Measurements from ENCODE around the gene PUDP.

PUDP gene

DNA sequence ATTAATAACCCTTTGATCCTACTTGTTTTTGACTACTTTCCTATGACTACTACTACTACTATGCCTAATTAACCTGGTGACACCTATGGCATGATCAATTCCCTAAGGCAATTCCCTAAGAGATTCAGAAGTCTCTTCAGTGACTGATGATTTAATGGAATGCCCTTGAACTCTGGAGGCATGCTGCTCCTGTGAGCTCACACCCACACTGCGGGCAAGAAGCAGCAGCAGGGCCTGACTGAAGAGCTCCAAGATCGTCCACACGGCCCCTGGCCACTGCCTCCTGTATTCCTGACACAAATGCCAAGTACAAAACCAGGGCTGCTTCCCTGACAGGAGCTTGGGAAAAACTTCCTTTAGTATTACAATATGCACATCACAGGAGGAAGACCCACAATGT is 74.6 kb downstream of the PUDP start:
- Histone ChIP-seq H3K9me3 (ENCODE audit: control insufficient read depth, insufficient read depth, low read length) (no peaks in the 10 kb centered on the region), H3K4me3 (ENCODE audit: low read depth, low read length) (no peak overlapping the region), H3K36me3 (ENCODE audit: control insufficient read depth, insufficient read depth, low read length) (peaks cover 10% of the 10 kb centered on the region; the same call in 1 of the 2 replicates), H3K27ac (ENCODE audit: low read depth, low read length) (no peak overlapping the region), H3K27me3 (ENCODE audit: control insufficient read depth, insufficient read depth, low read length) (no peaks in the 10 kb centered on the region), H3K9ac (ENCODE audit: low read depth, low read length) (no peak overlapping the region), H3K4me1 (ENCODE audit: control insufficient read depth, insufficient read depth, low read length) (no peaks in the 10 kb centered on the region)

DNA sequence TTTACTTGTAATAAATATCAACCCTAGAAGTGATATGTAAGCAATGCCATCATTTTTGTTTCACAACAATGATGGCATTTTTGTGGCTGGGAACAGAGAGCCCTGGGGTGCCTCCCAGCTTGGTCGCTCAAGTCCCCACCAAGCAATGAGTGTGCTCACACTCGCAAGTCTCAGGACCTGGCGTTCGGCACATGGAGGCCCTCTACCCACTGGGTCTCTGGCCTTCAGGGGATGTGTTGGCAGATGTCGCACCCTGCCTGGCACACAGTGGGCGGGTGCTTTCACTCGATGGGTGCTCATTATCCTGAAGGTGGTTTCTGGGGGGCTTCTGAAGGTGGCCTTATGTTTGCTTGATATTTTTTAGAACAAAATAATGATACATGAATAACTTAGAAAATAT is 75.1 kb downstream of the PUDP start:
- no peak overlapping the region for H3K9ac ChIP-seq (ENCODE audit: low read depth, low read length)
- H3K9me3 ChIP-seq (ENCODE audit: control insufficient read depth, insufficient read depth, low read length), result no peaks in the 10 kb centered on the region
- H3K27me3 ChIP-seq (ENCODE audit: control insufficient read depth, insufficient read depth, low read length), result no peaks in the 10 kb centered on the region
- H3K4me3 ChIP-seq (ENCODE audit: low read depth, low read length), result no peak overlapping the region
- no peaks in the 10 kb centered on the region for H3K4me1 ChIP-seq (ENCODE audit: control insufficient read depth, insufficient read depth, low read length)
- peaks cover 10% of the 10 kb centered on the region; the same call in 1 of the 2 replicates for H3K36me3 ChIP-seq (ENCODE audit: control insufficient read depth, insufficient read depth, low read length)
- no peak overlapping the region for H3K27ac ChIP-seq (ENCODE audit: low read depth, low read length)

DNA sequence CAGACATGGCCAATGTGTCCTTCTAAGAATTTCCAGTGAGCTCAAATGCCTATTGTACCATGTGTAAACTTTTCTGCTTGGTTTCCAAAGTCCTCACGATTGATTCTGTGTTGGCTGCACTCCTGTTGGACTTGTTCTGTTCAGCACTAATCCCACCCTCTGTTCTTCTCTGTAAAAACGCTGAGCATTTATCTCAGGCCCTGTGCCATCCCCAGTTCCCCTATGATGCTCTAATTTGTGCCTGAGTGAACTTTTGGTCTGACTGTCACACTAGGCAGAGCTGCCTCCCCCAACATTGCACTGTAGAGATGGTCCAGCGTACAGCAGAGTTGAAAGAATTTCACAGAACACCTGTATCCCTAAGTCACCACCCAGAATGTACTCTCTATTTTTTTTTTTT is 76.6 kb downstream of the PUDP start:
- H3K4me3 ChIP-seq (ENCODE audit: low read depth, low read length), result no peak overlapping the region
- H3K27ac ChIP-seq (ENCODE audit: low read depth, low read length), result no peak overlapping the region
- no peaks in the 10 kb centered on the region for H3K27me3 ChIP-seq (ENCODE audit: control insufficient read depth, insufficient read depth, low read length)
- H3K4me1 ChIP-seq (ENCODE audit: control insufficient read depth, insufficient read depth, low read length), result no peaks in the 10 kb centered on the region
- 0 out of 2 replicates have a peak, but pooled peaks cover 4% of the 10 kb centered on the region for H3K36me3 ChIP-seq (ENCODE audit: control insufficient read depth, insufficient read depth, low read length)
- H3K9me3 ChIP-seq (ENCODE audit: control insufficient read depth, insufficient read depth, low read length), result peaks cover 6% of the 10 kb centered on the region
- no peak overlapping the region for H3K9ac ChIP-seq (ENCODE audit: low read depth, low read length)

- H3K9ac ChIP-seq (ENCODE audit: low read depth, low read length), result no peak overlapping the region
- no peak overlapping the region for H3K27ac ChIP-seq (ENCODE audit: low read depth, low read length)
- peaks cover 6% of the 10 kb centered on the region for H3K9me3 ChIP-seq (ENCODE audit: control insufficient read depth, insufficient read depth, low read length)
- no peak overlapping the region for H3K4me3 ChIP-seq (ENCODE audit: low read depth, low read length)
- no peaks in the 10 kb centered on the region for H3K4me1 ChIP-seq (ENCODE audit: control insufficient read depth, insufficient read depth, low read length)
- no peaks in the 10 kb centered on the region for H3K36me3 ChIP-seq (ENCODE audit: control insufficient read depth, insufficient read depth, low read length)
- H3K27me3 ChIP-seq (ENCODE audit: control insufficient read depth, insufficient read depth, low read length), result no peaks in the 10 kb centered on the region
Observed at GRCh38 chrX:7069556-7069955, 78.4 kb downstream of the PUDP start.

DNA sequence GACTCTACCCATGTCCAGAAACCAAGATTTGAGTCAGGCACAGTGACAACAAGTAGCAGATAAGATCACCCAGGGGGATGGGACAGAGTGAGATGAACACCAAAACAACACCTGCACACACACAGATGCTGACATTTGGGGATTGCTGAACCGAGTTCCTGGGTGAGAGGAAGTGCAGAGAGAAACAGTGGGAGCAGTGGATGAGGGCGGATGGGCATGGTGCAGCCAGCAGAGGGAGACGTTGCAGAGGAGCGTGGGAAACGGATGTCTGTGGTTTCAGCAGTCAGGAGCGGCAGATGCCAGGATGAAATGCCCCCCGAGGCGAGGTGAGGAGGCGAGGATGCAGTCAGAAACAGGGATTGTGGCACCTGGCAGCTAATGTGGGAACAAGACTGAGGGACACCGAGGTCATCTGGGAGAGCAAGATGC is 79.0 kb downstream of the PUDP start:
- H3K27ac ChIP-seq (ENCODE audit: low read depth, low read length), result no peak overlapping the region
- H3K4me3 ChIP-seq (ENCODE audit: low read depth, low read length), result no peak overlapping the region
- H3K36me3 ChIP-seq (ENCODE audit: control insufficient read depth, insufficient read depth, low read length), result no peaks in the 10 kb centered on the region
- H3K27me3 ChIP-seq (ENCODE audit: control insufficient read depth, insufficient read depth, low read length), result no peaks in the 10 kb centered on the region
- H3K4me1 ChIP-seq (ENCODE audit: control insufficient read depth, insufficient read depth, low read length), result no peaks in the 10 kb centered on the region
- H3K9ac ChIP-seq (ENCODE audit: low read depth, low read length), result no peak overlapping the region
- peaks cover 6% of the 10 kb centered on the region for H3K9me3 ChIP-seq (ENCODE audit: control insufficient read depth, insufficient read depth, low read length)

DNA sequence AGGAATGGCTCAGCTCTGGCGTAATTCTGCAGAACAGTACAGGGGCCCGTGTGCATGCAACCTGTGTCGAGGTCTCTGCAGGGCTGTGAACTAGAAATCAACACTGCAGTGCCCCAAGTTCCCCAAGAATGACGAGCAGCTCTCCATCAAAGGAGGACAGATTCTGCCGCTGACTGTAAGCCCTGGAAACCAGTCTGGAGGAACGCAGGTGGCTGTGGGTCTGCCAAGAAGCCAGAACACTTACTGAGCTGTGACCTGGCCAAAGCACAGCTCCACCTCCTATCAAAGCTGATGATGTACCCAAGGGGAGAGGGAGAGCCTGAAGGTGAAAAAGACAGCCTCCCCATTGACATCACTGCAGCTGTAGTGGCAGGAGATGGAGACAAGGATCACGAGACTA is 80.7 kb downstream of the PUDP start:
- Histone ChIP-seq H3K4me1 (ENCODE audit: control insufficient read depth, insufficient read depth, low read length) (no peaks in the 10 kb centered on the region), H3K36me3 (ENCODE audit: control insufficient read depth, insufficient read depth, low read length) (no peaks in the 10 kb centered on the region), H3K9ac (ENCODE audit: low read depth, low read length) (no peak overlapping the region), H3K27ac (ENCODE audit: low read depth, low read length) (no peak overlapping the region), H3K4me3 (ENCODE audit: low read depth, low read length) (no peak overlapping the region), H3K27me3 (ENCODE audit: control insufficient read depth, insufficient read depth, low read length) (no peaks in the 10 kb centered on the region), H3K9me3 (ENCODE audit: control insufficient read depth, insufficient read depth, low read length) (peaks cover 6% of the 10 kb centered on the region)

DNA sequence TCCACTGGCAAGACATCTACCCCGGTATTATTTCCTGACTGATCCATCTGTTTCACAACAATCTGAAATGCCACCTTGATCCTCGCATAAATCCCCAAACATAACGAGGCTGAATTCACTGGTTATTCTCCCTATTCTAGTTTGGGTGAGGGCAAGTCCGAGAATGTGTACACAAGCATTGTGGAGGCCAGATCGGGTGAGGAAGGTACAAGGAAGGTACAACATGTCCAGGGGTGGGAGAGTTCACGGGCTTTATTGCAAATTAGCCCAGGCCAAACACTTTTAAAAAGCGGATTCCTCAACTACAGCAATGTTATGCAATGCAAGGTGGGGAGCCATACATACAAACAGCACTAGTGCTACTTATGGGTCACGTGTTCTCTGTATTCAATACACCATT is 82.5 kb downstream of the PUDP start:
- no peaks in the 10 kb centered on the region for H3K4me1 ChIP-seq (ENCODE audit: control insufficient read depth, insufficient read depth, low read length)
- no peak overlapping the region for H3K4me3 ChIP-seq (ENCODE audit: low read depth, low read length)
- H3K9ac ChIP-seq (ENCODE audit: low read depth, low read length), result no peak overlapping the region
- H3K36me3 ChIP-seq (ENCODE audit: control insufficient read depth, insufficient read depth, low read length), result no peaks in the 10 kb centered on the region
- no peak overlapping the region for H3K27ac ChIP-seq (ENCODE audit: low read depth, low read length)
- H3K27me3 ChIP-seq (ENCODE audit: control insufficient read depth, insufficient read depth, low read length), result no peaks in the 10 kb centered on the region
- peaks cover 6% of the 10 kb centered on the region for H3K9me3 ChIP-seq (ENCODE audit: control insufficient read depth, insufficient read depth, low read length)

GRCh38 chrX:7062903-7063302 is 85.0 kb downstream of the PUDP start:
- no peaks in the 10 kb centered on the region for H3K4me1 ChIP-seq (ENCODE audit: control insufficient read depth, insufficient read depth, low read length)
- H3K36me3 ChIP-seq (ENCODE audit: control insufficient read depth, insufficient read depth, low read length), result no peaks in the 10 kb centered on the region
- H3K4me3 ChIP-seq (ENCODE audit: low read depth, low read length), result no peak overlapping the region
- no peak overlapping the region for H3K27ac ChIP-seq (ENCODE audit: low read depth, low read length)
- H3K9me3 ChIP-seq (ENCODE audit: control insufficient read depth, insufficient read depth, low read length), result peaks cover 6% of the 10 kb centered on the region
- H3K27me3 ChIP-seq (ENCODE audit: control insufficient read depth, insufficient read depth, low read length), result no peaks in the 10 kb centered on the region
- H3K9ac ChIP-seq (ENCODE audit: low read depth, low read length), result no peak overlapping the region

GRCh38 chrX:7062276-7062675 is 85.7 kb downstream of the PUDP start:
- no peaks in the 10 kb centered on the region for H3K27me3 ChIP-seq (ENCODE audit: control insufficient read depth, insufficient read depth, low read length)
- no peaks in the 10 kb centered on the region for H3K4me1 ChIP-seq (ENCODE audit: control insufficient read depth, insufficient read depth, low read length)
- peaks cover 5% of the 10 kb centered on the region for H3K9me3 ChIP-seq (ENCODE audit: control insufficient read depth, insufficient read depth, low read length)
- H3K27ac ChIP-seq (ENCODE audit: low read depth, low read length), result no peak overlapping the region
- H3K4me3 ChIP-seq (ENCODE audit: low read depth, low read length), result no peak overlapping the region
- H3K9ac ChIP-seq (ENCODE audit: low read depth, low read length), result no peak overlapping the region
- H3K36me3 ChIP-seq (ENCODE audit: control insufficient read depth, insufficient read depth, low read length), result peaks cover 3% of the 10 kb centered on the region; the same call in 1 of the 2 replicates

GRCh38 chrX:7061429-7061828 is 86.5 kb downstream of the PUDP start:
- no peak overlapping the region for H3K27ac ChIP-seq (ENCODE audit: low read depth, low read length)
- H3K9ac ChIP-seq (ENCODE audit: low read depth, low read length), result no peak overlapping the region

DNA sequence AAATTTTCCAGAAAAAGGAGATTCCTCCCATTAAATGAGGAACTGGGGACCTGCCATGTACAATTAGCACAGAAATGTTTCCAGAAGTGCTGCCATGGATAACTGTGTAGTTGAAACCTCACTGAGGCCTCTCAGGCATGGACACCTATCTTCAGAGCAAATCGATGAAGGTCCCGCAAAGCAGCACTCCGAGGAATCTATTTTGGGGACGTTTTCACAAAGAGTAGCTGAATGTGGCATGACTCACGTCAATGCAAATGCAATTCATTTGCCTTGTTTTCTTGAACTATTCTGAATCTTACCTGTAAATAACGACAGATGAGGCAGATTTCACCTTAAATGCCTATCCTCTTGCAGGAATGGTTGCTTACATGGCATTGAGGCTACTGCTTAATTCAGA is 87.5 kb downstream of the PUDP start:
- no peaks in the 10 kb centered on the region for H3K27me3 ChIP-seq (ENCODE audit: control insufficient read depth, insufficient read depth, low read length)
- peaks cover 11% of the 10 kb centered on the region for H3K36me3 ChIP-seq (ENCODE audit: control insufficient read depth, insufficient read depth, low read length)
- H3K27ac ChIP-seq (ENCODE audit: low read depth, low read length), result no peak overlapping the region
- no peak overlapping the region for H3K9ac ChIP-seq (ENCODE audit: low read depth, low read length)
- H3K4me1 ChIP-seq (ENCODE audit: control insufficient read depth, insufficient read depth, low read length), result no peaks in the 10 kb centered on the region
- no peak overlapping the region for H3K4me3 ChIP-seq (ENCODE audit: low read depth, low read length)
- no peaks in the 10 kb centered on the region for H3K9me3 ChIP-seq (ENCODE audit: control insufficient read depth, insufficient read depth, low read length)

More at GRCh38 chrX:7061429-7061828, 86.5 kb downstream of the PUDP start:
- Histone ChIP-seq H3K4me3 (ENCODE audit: low read depth, low read length) (no peak overlapping the region), H3K27me3 (ENCODE audit: control insufficient read depth, insufficient read depth, low read length) (no peaks in the 10 kb centered on the region), H3K4me1 (ENCODE audit: control insufficient read depth, insufficient read depth, low read length) (no peaks in the 10 kb centered on the region), H3K36me3 (ENCODE audit: control insufficient read depth, insufficient read depth, low read length) (peaks cover 6% of the 10 kb centered on the region), H3K9me3 (ENCODE audit: control insufficient read depth, insufficient read depth, low read length) (no peaks in the 10 kb centered on the region)

- no peaks in the 10 kb centered on the region for H3K4me1 ChIP-seq (ENCODE audit: control insufficient read depth, insufficient read depth, low read length)
- H3K9ac ChIP-seq (ENCODE audit: low read depth, low read length), result no peak overlapping the region
- H3K9me3 ChIP-seq (ENCODE audit: control insufficient read depth, insufficient read depth, low read length), result no peaks in the 10 kb centered on the region
- no peaks in the 10 kb centered on the region for H3K27me3 ChIP-seq (ENCODE audit: control insufficient read depth, insufficient read depth, low read length)
- H3K4me3 ChIP-seq (ENCODE audit: low read depth, low read length), result no peak overlapping the region
- H3K27ac ChIP-seq (ENCODE audit: low read depth, low read length), result no peak overlapping the region
- peaks cover 11% of the 10 kb centered on the region for H3K36me3 ChIP-seq (ENCODE audit: control insufficient read depth, insufficient read depth, low read length)
Observed at GRCh38 chrX:7059859-7060258, 88.1 kb downstream of the PUDP start.
